ENCODE data around the gene TASP1. TPM values are rescaled to one million over a fixed set of nuclear protein-coding genes. Genes with fewer than 3 reads are reported as not detected.
A peak's percentile ranks its signal among the peaks of the same experiment; 100 is the strongest.
"Not testable (repeated sequence)": the region's sequence is repeated elsewhere in the genome, so short reads cannot be mapped to it uniquely, and the experiment has no call there.

Gene TASP1
- total and polyA plus RNA-seq, 2 donors, result 19.9 to 23.3 TPM

GRCh38 chr20:13485019-13485418 lies 153.7 kb downstream of the TASP1 start:
- H3K4me3 ChIP-seq (ENCODE audit: low read length in 2 of 2); H3K9me3 ChIP-seq (ENCODE audit: control insufficient read depth in 2 of 2, insufficient read depth in 1 of 2, low read length in 1 of 2); H3K27me3 ChIP-seq (ENCODE audit: control insufficient read depth in 2 of 2, insufficient read depth in 1 of 2, low read length in 1 of 2); H3K27ac ChIP-seq (ENCODE audit: low read depth in 1 of 2, low read length in 1 of 2); DNase-seq (ENCODE audit: low read depth in 6 of 9, low spot score in 9 of 9); H3K4me1 ChIP-seq (ENCODE audit: control insufficient read depth in 2 of 2, insufficient read depth in 2 of 2, low read length in 2 of 2): not testable (repeated sequence)
- WGBS, result 100% methylated on average over 1 of the region's 1 CpG
- peaks cover 3 to 21% of the 10 kb centered on the region in 2 donors for H3K36me3 ChIP-seq (ENCODE audit: control insufficient read depth in 2 of 2, insufficient read depth in 2 of 2, low read length in 1 of 2)

DNA sequence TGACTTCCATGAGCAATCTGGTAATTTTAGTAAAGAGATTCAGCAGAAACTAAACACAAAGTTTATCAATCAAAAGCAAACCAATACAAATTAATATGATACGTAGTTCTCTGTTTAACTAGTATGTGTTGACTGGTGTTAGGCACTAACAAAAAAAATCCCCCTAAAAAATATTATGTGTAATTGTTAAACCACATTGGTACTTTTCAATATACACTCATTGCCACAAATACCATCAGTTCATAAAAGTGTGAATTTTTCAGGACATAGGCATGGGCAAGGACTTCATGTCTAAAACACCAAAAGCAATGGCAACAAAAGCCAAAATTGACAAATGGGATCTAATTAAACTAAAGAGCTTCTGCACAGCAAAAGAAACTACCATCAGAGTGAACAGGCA lies 155.3 kb downstream of the TASP1 start:
- WGBS, result 94% methylated on average over 1 of the region's 1 CpG
- H3K9me3 ChIP-seq (ENCODE audit: control insufficient read depth in 2 of 2, insufficient read depth in 1 of 2, low read length in 1 of 2); DNase-seq (ENCODE audit: low read depth in 6 of 9, low spot score in 9 of 9): not testable (repeated sequence)

DNA sequence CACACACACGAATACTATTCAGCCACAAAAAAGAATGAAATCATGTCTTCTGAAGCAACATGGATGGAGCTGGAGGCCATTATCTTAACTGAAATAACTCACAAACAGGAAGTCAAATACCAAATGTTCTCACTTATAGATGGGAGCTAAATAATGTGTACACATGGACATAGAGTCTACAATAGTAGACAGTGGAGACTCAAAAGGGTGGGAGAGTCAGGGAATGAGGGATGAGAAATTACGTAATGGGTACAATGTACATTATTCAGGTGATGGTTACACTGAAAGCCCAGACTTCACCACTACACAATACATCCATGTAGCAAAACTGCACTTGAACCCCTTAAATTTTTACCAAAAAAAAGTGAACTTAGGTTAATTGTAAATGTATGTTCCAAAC lies 160.4 kb downstream of the TASP1 start:
- WGBS, result 97% methylated on average over 2 of the region's 2 CpGs
- H3K4me1 ChIP-seq (ENCODE audit: control insufficient read depth in 2 of 2, insufficient read depth in 2 of 2, low read length in 2 of 2), result no peaks in the 10 kb centered on the region
- no peak for DNase-seq (ENCODE audit: low read depth in 6 of 9, low spot score in 9 of 9)
- no peaks in the 10 kb centered on the region for H3K9me3 ChIP-seq (ENCODE audit: control insufficient read depth in 2 of 2, insufficient read depth in 1 of 2, low read length in 1 of 2)
- H3K27ac ChIP-seq (ENCODE audit: low read depth in 1 of 2, low read length in 1 of 2), result no peak overlapping the region
- H3K27me3 ChIP-seq (ENCODE audit: control insufficient read depth in 2 of 2, insufficient read depth in 1 of 2, low read length in 1 of 2), result no peaks in the 10 kb centered on the region
- no peak overlapping the region for H3K4me3 ChIP-seq (ENCODE audit: low read length in 2 of 2)
- H3K36me3 ChIP-seq (ENCODE audit: control insufficient read depth in 2 of 2, insufficient read depth in 2 of 2, low read length in 1 of 2), result peaks cover 3 to 25% of the 10 kb centered on the region in 2 donors

More for the DNA sequence above, 155.3 kb downstream of the TASP1 start:
- H3K36me3 ChIP-seq (ENCODE audit: control insufficient read depth in 2 of 2, insufficient read depth in 2 of 2, low read length in 1 of 2), result peaks cover 3 to 25% of the 10 kb centered on the region in 2 donors
- H3K4me3 ChIP-seq (ENCODE audit: low read length in 2 of 2); H3K27me3 ChIP-seq (ENCODE audit: control insufficient read depth in 2 of 2, insufficient read depth in 1 of 2, low read length in 1 of 2); H3K4me1 ChIP-seq (ENCODE audit: control insufficient read depth in 2 of 2, insufficient read depth in 2 of 2, low read length in 2 of 2); H3K27ac ChIP-seq (ENCODE audit: low read depth in 1 of 2, low read length in 1 of 2): not testable (repeated sequence)

DNA sequence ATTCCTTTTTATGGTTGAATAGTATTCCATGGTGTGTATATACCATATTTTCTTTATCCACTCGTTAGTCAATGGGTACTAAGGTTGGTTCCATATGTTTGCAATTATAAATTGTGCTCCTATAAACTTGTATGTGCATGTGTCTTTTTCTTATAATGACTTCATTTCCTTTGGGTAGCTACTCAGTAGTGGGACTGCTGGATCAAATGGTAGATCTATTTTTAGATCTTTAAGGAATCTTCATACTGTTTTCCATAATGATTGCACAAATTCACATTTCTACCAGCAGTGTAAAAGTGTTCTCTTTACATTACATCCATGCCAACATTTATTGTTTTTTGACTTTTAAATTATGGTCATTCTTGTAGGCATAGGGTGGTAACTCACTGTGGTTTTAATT lies 164.3 kb downstream of the TASP1 start:
- DNase-seq (ENCODE audit: low read depth in 6 of 9, low spot score in 9 of 9), result no peak
- Histone ChIP-seq H3K4me3 (ENCODE audit: low read length in 2 of 2) (no peak overlapping the region), H3K36me3 (ENCODE audit: control insufficient read depth in 2 of 2, insufficient read depth in 2 of 2, low read length in 1 of 2) (no peaks in the 10 kb centered on the region), H3K4me1 (ENCODE audit: control insufficient read depth in 2 of 2, insufficient read depth in 2 of 2, low read length in 2 of 2) (no peaks in the 10 kb centered on the region), H3K27me3 (ENCODE audit: control insufficient read depth in 2 of 2, insufficient read depth in 1 of 2, low read length in 1 of 2) (no peaks in the 10 kb centered on the region), H3K27ac (ENCODE audit: low read depth in 1 of 2, low read length in 1 of 2) (no peak overlapping the region), H3K9me3 (ENCODE audit: control insufficient read depth in 2 of 2, insufficient read depth in 1 of 2, low read length in 1 of 2) (no peaks in the 10 kb centered on the region)
- WGBS, result 95% methylated on average over 1 of the region's 1 CpG

DNA sequence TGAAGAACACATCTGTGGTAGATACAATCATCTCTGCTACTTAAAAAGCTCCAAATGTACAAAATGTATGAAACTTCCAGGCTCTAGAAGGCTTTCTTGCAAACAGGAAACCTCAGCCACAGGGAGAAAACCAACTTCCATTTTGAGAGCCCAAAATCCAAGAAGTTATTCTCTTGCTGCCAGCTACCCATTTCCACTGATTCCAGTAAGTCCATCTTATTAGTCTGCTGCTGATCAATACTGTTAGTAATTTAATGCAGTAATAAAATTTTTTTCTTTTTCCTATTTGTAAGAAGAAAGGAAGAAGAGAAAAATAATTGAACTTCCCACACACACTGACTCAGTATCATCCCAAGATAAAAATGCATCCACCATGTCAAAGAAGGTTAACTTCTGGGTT lies 169.5 kb downstream of the TASP1 start:
- H3K27ac ChIP-seq (ENCODE audit: low read depth in 1 of 2, low read length in 1 of 2), result no peak overlapping the region
- H3K36me3 ChIP-seq (ENCODE audit: control insufficient read depth in 2 of 2, insufficient read depth in 2 of 2, low read length in 1 of 2), result peaks cover 0 to 8% of the 10 kb centered on the region in 2 donors
- H3K9me3 ChIP-seq (ENCODE audit: control insufficient read depth in 2 of 2, insufficient read depth in 1 of 2, low read length in 1 of 2), result no peaks in the 10 kb centered on the region
- no peak for DNase-seq (ENCODE audit: low read depth in 6 of 9, low spot score in 9 of 9)
- no peak overlapping the region for H3K4me3 ChIP-seq (ENCODE audit: low read length in 2 of 2)
- H3K4me1 ChIP-seq (ENCODE audit: control insufficient read depth in 2 of 2, insufficient read depth in 2 of 2, low read length in 2 of 2), result no peaks in the 10 kb centered on the region
- no peaks in the 10 kb centered on the region for H3K27me3 ChIP-seq (ENCODE audit: control insufficient read depth in 2 of 2, insufficient read depth in 1 of 2, low read length in 1 of 2)

GRCh38 chr20:13468166-13468565 lies 170.6 kb downstream of the TASP1 start:
- no peaks in the 10 kb centered on the region for H3K9me3 ChIP-seq (ENCODE audit: control insufficient read depth in 2 of 2, insufficient read depth in 1 of 2, low read length in 1 of 2)
- no peaks in the 10 kb centered on the region for H3K4me1 ChIP-seq (ENCODE audit: control insufficient read depth in 2 of 2, insufficient read depth in 2 of 2, low read length in 2 of 2)
- H3K36me3 ChIP-seq (ENCODE audit: control insufficient read depth in 2 of 2, insufficient read depth in 2 of 2, low read length in 1 of 2), result peaks cover 0 to 8% of the 10 kb centered on the region in 2 donors
- DNase-seq (ENCODE audit: low read depth in 6 of 9, low spot score in 9 of 9), result no peak
- H3K4me3 ChIP-seq (ENCODE audit: low read length in 2 of 2), result no peak overlapping the region
- H3K27ac ChIP-seq (ENCODE audit: low read depth in 1 of 2, low read length in 1 of 2), result no peak overlapping the region
- H3K27me3 ChIP-seq (ENCODE audit: control insufficient read depth in 2 of 2, insufficient read depth in 1 of 2, low read length in 1 of 2), result no peaks in the 10 kb centered on the region

DNA sequence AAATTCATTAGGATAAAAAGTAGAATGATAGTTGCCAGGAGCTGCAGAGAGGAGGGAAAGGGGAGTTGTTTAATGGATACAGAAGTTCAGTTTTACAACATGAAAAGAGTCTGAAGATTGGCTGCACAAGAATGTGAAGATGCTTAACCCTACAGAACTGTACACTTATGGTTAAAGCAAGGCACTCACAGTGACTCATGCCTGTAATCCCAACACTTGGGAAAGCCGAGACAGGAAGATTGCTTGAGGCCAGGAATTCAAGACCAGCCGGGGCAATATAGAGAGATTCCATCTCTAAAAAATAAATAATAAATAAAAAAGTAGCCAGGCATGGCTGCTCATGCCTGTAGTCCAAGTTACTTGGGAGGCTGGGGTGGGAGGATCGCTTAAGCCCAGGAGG lies 174.0 kb downstream of the TASP1 start:
- WGBS, result 98% methylated on average over 3 of the region's 3 CpGs
- H3K27ac ChIP-seq (ENCODE audit: low read depth in 1 of 2, low read length in 1 of 2), result no peak overlapping the region
- H3K4me1 ChIP-seq (ENCODE audit: control insufficient read depth in 2 of 2, insufficient read depth in 2 of 2, low read length in 2 of 2), result no peaks in the 10 kb centered on the region
- no peaks in the 10 kb centered on the region for H3K9me3 ChIP-seq (ENCODE audit: control insufficient read depth in 2 of 2, insufficient read depth in 1 of 2, low read length in 1 of 2)
- no peaks in the 10 kb centered on the region for H3K27me3 ChIP-seq (ENCODE audit: control insufficient read depth in 2 of 2, insufficient read depth in 1 of 2, low read length in 1 of 2)
- H3K4me3 ChIP-seq (ENCODE audit: low read length in 2 of 2), result no peak overlapping the region
- peaks cover 0 to 8% of the 10 kb centered on the region in 2 donors for H3K36me3 ChIP-seq (ENCODE audit: control insufficient read depth in 2 of 2, insufficient read depth in 2 of 2, low read length in 1 of 2)
- DNase-seq (ENCODE audit: low read depth in 6 of 9, low spot score in 9 of 9), result no peak

DNA sequence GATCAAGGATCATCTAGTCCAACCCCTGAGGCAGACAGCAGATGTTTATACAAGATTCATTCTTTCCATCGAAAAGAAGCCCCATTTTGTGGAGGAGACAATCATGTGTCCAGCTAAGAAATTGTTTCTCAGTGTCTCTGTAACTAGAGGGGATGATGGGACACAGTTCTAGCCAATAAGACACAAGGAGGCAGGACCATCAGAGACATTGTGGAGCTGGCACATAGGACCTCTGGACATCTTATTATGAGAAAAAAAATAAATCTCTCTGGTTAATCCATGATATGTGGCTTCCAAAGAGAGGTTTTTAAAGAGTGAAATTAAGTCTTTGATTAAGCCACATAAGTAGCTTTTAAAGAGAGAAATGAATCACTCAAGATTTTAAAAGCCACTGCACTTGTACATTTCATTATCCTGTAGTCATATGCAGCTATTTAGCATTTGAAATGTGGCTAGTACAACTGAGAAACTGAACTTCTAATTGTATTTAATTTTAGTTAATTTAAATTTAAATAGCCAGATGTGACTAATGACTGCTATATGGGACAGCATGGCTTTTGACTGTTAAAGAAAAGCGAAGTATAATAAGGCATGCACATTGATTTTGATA lies 176.8 kb downstream of the TASP1 start:
- no peaks in the 10 kb centered on the region for H3K27me3 ChIP-seq (ENCODE audit: control insufficient read depth in 2 of 2, insufficient read depth in 1 of 2, low read length in 1 of 2)
- H3K4me3 ChIP-seq (ENCODE audit: low read length in 2 of 2), result no peak overlapping the region
- peaks cover 0 to 5% of the 10 kb centered on the region in 2 donors for H3K36me3 ChIP-seq (ENCODE audit: control insufficient read depth in 2 of 2, insufficient read depth in 2 of 2, low read length in 1 of 2)
- no peaks in the 10 kb centered on the region for H3K9me3 ChIP-seq (ENCODE audit: control insufficient read depth in 2 of 2, insufficient read depth in 1 of 2, low read length in 1 of 2)
- WGBS, result 99% methylated on average over 2 of the region's 2 CpGs
- no peaks in the 10 kb centered on the region for H3K4me1 ChIP-seq (ENCODE audit: control insufficient read depth in 2 of 2, insufficient read depth in 2 of 2, low read length in 2 of 2)
- DNase-seq (ENCODE audit: low read depth in 6 of 9, low spot score in 9 of 9), result no peak
- H3K27ac ChIP-seq (ENCODE audit: low read depth in 1 of 2, low read length in 1 of 2), result no peak overlapping the region

- H3K27ac ChIP-seq (ENCODE audit: low read depth in 1 of 2, low read length in 1 of 2), result no peak overlapping the region
- 86% methylated on average over 3 of the region's 3 CpGs for WGBS
- H3K4me1 ChIP-seq (ENCODE audit: control insufficient read depth in 2 of 2, insufficient read depth in 2 of 2, low read length in 2 of 2), result peaks cover 0 to 3% of the 10 kb centered on the region in 2 donors
- peak in 8 of 9 donors; percentile 18 to 59 (median 25) for DNase-seq (ENCODE audit: low read depth in 6 of 9, low spot score in 9 of 9)
- no peak overlapping the region for H3K4me3 ChIP-seq (ENCODE audit: low read length in 2 of 2)
- H3K27me3 ChIP-seq (ENCODE audit: control insufficient read depth in 2 of 2, insufficient read depth in 1 of 2, low read length in 1 of 2), result no peaks in the 10 kb centered on the region
- H3K36me3 ChIP-seq (ENCODE audit: control insufficient read depth in 2 of 2, insufficient read depth in 2 of 2, low read length in 1 of 2), result peaks cover 0 to 3% of the 10 kb centered on the region in 2 donors
- H3K9me3 ChIP-seq (ENCODE audit: control insufficient read depth in 2 of 2, insufficient read depth in 1 of 2, low read length in 1 of 2), result no peaks in the 10 kb centered on the region
Observed at GRCh38 chr20:13458860-13459451, 179.8 kb downstream of the TASP1 start.

Data from thymus (tissue), 11 donors.